ENCODE data around the gene ADRA2C.

Gene ADRA2C

GRCh38 chr4:3766036-3766784, at the start of gene ADRA2C:
Gene ADRA2C (plus strand): TSS chr4:3766385. CDS start chr4:3766607, 222 bp downstream.
- no peak for DNase-seq

GRCh38 chr4:3716631-3717235, 49.5 kb upstream of the ADRA2C start:
- DNase-seq, result no peak

- no peak for DNase-seq
Observed at GRCh38 chr4:3717241-3717640, 48.9 kb upstream of the ADRA2C start.

DNA sequence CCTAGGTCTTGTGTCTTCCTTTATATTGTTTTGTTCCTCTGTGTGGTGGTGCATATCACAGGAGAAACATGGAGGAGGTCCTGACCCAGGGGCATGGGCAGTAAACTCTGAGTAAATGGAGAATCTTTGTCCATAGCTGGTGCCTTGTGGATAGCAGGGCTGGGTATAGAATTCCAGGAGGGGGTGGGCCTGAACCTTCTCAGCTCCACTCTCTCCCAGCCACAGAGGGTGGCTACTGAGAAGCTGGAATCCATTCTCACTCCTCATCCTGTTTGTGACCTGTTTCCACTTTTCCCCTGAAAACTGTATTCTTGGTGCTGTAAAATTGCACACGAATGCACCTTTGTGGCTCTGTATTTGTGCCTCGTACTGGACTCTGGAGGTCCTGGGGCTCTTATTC, 47.7 kb upstream of the ADRA2C start:
- DNase-seq, result no peak

GRCh38 chr4:3719191-3719590, 47.0 kb upstream of the ADRA2C start:
- no peak for DNase-seq

GRCh38 chr4:3719836-3720235, 46.3 kb upstream of the ADRA2C start:
- no peak for DNase-seq

DNA sequence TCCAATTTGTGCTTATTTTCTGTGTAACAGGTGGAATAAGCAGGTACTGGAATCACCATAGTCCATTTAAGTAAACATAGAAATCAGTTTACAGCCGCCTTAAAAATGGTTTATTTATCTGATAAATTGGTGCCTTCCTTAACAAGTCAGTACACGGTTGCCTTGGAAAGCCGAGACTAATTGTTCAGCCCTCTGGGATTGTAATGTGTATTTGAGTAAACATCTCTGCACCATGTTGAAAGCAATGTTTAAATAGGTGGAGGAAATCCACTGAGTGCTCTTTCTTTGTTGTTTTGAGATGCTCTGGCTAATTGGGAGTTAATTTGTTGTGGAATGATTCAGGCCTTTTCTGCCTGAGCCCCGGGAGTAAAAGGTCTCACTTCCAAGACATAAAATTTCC, 45.7 kb upstream of the ADRA2C start:
- DNase-seq, result no peak

- no peak for DNase-seq
Observed at GRCh38 chr4:3721186-3721585, 45.0 kb upstream of the ADRA2C start.

DNA sequence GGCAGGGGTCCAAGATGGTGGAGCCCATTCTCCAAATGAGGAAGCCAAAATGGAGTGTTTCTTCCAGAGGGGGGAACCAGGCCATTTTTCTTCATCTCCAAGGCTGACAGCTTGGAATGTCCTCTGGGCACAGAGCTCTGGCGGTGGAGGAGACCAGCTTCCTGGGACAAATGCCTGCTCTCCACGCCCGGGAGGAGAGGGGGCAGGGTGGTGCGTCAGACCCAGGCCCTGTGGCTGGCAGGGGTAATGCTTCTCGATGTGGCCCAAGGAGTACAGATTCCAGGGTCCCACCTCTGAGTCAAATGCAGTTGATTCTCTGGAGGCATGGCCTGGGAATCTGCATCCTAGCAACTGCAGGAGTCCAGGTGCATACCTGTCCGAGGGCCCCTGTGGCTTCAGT, 44.6 kb upstream of the ADRA2C start:
- no peak for DNase-seq

DNA sequence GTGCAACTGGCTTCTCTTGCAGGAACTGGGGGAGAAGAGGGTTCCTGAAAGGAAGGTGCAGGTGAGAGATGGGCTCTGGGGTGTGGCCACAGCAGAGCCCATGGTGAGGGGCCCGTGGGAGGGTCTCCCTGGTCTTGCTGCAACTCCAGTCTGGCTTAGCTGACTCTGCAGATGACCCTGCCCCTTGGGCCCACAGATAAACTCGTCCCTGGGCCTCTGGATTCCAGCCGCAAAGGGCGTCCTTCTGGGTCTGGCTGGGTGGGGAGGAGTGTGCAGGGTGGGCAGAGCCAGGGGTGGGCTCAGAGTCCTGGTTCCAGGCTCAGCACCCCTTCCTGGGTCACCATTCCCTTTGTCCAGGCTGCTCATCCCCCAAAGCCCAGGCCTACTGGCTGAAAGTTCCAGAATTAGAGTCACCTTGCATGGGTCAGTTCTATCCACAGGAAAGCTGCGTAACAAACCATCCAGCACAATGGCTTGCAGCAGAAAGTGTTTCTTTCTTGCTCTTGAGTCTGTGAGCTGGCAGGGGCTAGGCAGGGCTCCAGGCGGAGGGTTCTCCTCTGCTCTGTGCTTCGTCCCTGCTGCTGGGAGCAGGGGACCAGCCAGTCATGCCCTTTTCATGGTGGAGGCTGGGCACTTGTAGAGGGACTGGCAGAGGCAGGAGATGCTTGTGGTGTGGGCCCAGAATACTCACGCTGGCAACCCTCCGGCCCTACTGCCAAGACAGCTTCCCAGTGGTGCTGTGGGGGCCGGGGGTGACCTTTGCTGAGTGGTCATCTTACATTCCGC, 43.5 kb upstream of the ADRA2C start:
- no peak for DNase-seq

GRCh38 chr4:3723232-3723642, 42.9 kb upstream of the ADRA2C start:
- DNase-seq, result no peak

DNA sequence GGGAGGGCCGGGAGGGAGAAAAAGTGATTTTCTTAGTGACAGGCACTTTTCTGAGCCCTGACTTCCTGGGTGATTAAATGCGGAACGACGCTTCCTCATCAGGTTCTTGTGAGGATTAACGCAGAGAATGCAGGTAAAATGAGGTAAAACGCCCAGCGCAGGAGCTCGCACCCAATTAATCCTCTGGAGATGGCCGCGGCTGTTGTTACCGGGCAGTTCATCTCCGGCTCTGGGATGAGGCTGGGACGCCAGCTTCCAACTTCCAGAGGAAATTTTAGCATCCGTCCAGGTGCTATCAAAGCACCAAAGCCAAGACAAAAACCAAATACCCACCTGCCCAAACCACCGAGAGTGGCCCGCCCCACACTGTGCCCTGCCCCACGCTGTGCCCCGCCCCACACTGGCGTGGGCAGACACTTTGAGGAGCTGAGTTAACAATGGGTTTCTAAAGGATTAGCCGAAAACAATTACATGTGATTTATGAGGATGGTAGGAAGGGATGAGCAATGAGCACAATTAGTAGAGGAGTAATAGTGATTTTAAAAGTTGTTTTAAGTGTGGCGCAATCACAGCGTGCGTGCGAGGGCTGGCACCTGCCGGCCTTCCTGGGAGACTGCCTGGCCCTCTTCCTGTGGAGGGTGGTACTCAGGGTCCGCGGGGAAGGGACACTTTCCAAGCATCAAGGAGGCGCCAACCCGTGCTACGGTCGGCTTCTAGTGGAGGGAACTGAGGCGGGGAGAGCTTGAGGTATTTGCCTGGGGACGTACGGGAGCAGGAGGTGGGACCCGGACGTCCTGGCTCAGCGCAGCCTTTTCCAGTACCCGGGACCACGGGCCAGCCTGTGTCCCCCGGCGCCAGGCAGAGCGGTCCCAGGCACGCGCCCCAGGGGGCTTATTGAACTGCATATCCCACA, 41.6 kb upstream of the ADRA2C start:
- no peak for DNase-seq

DNA sequence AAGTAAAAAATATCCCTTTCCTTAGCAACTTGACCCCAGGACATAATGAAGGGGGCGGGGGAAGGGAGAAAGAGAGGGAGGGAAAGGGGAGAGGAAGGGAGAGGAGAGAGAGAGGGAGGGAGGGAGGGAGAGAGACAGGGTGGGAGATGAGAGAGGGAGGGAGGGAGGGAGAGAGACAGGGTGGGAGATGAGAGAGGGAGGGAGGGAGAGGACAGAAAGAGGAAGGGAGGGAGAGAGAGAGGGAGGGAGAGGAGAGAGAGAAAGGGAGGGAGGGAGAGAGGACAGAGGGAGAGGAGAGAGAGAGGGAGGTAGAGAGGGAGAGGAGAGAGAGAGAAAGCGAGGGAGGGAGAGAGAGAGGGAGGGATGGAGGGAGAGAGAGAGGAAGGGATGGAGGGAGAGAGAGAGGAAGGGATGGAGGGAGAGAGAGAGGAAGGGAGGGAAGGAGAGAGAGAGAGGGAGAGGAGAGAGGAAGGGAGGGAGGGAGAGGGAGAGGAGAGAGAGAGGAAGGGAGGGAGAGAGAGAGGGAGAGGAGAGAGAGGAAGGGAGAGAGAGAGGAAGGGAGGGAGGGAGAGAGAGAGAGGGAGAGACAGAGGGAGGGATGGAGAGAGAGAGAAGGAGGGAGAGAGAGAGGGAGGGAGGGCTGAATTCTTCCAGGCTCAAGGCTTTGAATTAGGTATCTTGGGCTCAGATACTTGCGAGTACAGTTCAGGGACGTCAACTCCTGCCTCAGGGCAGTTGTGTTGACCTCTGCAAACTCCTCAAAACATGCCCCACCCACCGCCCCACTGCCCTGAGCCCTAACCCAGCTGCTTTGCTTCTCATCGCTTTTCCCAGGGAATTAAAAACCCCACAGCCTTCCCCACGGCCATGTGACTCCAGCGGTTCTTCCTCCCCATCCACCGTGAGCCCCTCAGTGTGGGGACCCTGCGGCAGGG, 40.0 kb upstream of the ADRA2C start:
- no peak for DNase-seq

- DNase-seq, result no peak
Observed at GRCh38 chr4:3727847-3728469, 38.2 kb upstream of the ADRA2C start.

DNA sequence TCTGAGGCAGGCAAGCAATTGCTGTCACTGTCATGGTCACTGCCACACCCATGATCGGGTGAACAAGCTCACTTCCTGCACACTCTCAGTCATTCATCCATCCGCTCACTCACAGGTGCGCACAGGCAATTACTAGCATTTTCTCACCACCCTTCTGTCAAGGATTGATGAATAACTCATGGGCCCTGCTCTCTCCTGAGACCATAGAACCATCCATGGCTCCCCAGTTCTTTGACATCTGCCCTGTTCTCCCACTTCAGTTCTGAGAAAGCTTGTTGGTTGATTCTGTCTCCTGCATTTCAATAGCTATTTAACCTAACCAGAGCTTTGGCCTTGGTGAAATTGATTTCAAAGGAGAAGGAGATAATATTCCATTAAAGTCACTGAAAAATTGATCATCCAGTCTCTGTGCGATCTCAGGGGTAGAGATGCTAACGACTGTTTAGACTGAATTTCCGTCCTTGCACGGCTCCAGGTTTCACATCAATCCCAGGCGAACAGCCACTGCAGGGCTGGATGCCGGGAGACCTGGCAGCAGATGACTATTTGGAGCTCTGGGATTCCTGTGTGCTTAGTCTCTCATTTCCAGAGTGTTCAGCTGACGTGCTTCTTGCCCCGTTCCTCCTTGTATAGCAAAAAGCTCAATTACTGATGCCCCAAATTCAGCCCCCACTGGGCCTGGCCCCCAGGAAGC, 36.9 kb upstream of the ADRA2C start:
- no peak for DNase-seq

DNA sequence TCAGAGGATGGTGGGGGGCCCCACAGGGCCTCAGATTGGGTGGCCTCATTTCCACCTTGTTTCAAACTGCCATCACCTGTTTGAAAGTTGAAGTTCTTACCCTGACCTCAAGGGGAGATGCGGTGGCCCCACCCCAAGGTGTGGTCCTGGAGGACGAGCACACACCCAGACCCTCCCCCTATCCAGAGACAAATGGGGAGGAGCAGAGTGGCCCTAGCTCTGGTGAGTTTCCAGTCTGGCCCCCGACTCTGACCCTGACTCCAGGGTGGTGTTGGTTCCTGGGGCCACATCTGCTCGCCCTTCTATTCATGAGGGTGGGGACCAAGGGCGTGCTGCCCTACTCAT, 36.3 kb upstream of the ADRA2C start:
- no peak for DNase-seq

DNA sequence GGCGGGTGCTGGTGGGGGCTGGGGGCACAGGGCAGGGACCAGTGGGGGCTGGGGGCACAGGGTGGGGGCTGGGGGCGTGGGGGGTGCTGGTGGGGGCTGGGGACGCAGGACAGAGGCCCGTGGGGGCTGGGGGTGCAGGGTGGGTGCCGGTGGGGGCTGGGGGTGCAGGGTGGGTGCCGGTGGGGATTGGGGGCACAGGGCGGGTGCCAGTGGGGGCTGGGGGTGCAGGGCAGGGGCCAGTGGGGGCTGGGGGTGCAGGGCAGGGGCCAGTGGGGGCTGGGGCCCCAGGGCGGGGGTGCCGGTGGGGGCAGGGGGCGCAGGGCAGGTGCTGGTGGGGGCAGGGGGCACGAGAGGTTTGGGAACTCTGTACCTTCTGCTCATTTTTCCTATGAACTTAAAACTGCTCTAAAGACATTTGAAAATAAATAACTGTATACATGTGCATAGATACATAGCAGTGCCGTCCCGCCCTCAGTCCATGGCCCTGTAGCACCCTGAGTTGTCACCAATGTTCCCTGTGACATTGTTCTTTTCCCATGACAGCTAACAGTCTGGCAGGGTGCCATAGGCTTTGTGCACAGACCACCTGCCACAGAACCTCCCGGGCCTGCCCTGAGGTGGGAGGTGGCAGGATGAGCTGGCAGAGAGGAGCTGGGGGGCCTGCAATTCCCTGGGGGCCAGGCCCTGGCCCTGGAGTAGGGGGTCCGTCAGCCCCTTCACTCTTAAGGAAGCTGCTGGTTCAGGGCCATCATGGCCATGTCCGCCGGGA, 35.6 kb upstream of the ADRA2C start:
- DNase-seq, result no peak

GRCh38 chr4:3732076-3733028, 33.8 kb upstream of the ADRA2C start:
- no peak for DNase-seq

- DNase-seq, result no peak
Observed at GRCh38 chr4:3733195-3733594, 33.0 kb upstream of the ADRA2C start.
